Body of pancreas (tissue), 4 donors: ENCODE results near the gene CDK16.

Source experiments
- POLR2A ChIP-seq, 3 donors: fragments of 450-650 bp; IDR thresholded peaks; one replicate each; pipeline ENCODE4 v1.6.1; 2016; ENCODE audit warnings: antibody characterized with exemption in 3 of 3, mild to moderate bottlenecking in 2 of 3
- TF ChIP-seq, protein P1 (sequence below), 7 experiments: fragments of 450-650 bp in 4 of 7; fragments of 200-600 bp in 3 of 7; sonication (generic) in 3 of 7; IDR thresholded peaks; one replicate each; pipeline ENCODE4 v1.5.1; 2016 to 2019; ENCODE audit warnings: antibody characterized with exemption in 7 of 7

DNA sequence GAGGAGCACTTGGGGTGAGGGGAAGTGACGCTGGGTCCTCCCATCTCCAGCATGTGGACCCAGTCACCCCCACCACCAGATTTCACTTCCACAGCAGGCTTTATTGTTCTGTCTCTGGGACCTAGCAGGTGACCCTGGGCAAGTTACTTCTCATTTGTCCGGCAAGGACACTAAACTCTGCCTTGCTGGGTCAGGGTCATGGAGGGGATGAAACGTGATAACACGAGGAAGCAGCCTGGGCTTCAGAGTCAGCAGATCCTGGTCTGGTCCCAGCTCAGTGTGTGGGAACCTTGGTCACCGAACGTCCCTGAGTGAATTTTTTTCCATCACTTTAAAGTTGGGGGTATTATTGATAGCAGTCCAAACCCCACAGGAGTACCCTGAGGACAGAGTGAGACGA is 21.0 kb upstream of the CDK16 start:
- TF ChIP-seq POLR2A (IDR thresholded peaks at IDR 0.05): no peak
- TF ChIP-seq, protein P1, sequence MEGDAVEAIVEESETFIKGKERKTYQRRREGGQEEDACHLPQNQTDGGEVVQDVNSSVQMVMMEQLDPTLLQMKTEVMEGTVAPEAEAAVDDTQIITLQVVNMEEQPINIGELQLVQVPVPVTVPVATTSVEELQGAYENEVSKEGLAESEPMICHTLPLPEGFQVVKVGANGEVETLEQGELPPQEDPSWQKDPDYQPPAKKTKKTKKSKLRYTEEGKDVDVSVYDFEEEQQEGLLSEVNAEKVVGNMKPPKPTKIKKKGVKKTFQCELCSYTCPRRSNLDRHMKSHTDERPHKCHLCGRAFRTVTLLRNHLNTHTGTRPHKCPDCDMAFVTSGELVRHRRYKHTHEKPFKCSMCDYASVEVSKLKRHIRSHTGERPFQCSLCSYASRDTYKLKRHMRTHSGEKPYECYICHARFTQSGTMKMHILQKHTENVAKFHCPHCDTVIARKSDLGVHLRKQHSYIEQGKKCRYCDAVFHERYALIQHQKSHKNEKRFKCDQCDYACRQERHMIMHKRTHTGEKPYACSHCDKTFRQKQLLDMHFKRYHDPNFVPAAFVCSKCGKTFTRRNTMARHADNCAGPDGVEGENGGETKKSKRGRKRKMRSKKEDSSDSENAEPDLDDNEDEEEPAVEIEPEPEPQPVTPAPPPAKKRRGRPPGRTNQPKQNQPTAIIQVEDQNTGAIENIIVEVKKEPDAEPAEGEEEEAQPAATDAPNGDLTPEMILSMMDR (IDR thresholded peaks at IDR 0.05): no peak
